ENCODE measurements around the gene ZNF256. TPM values are rescaled to one million over a fixed set of nuclear protein-coding genes. Genes with fewer than 3 reads are reported as not detected.

The ZNF256 gene
- total RNA-seq, 1 donor from 2014 or later = 4.1 TPM

Other genes with a start within 250 kb of the ZNF256 start
- gene ZNF154, start 238.5 kb downstream of the ZNF256 start, total RNA-seq = 1.3 and 2.4 TPM in 2 replicates
- 9.8 and 10.0 TPM in 2 replicates for gene ZNF671, start 220.1 kb downstream of the ZNF256 start, total RNA-seq
- 14.6 and 18.1 TPM in 2 replicates for gene ZNF776, start 200.9 kb downstream of the ZNF256 start, total RNA-seq
- 13.1 and 31.0 TPM in 2 replicates for gene ZNF586, start 178.0 kb downstream of the ZNF256 start, total RNA-seq
- gene ZNF552, start 132.8 kb downstream of the ZNF256 start, total RNA-seq = 7.4 and 9.9 TPM in 2 replicates
- 24.2 and 27.2 TPM in 2 replicates for gene ZNF587B, start 117.4 kb downstream of the ZNF256 start, total RNA-seq
- 29.4 and 36.3 TPM in 2 replicates for gene ZNF587, start 97.8 kb downstream of the ZNF256 start, total RNA-seq
- gene ZNF814, start 58.7 kb downstream of the ZNF256 start, total RNA-seq = 4.1 and 4.6 TPM in 2 replicates
- gene ZNF417, start 31.1 kb downstream of the ZNF256 start, total RNA-seq = 15.2 and 18.9 TPM in 2 replicates
- gene ZNF418, start 12.3 kb downstream of the ZNF256 start, total RNA-seq = 4.3 and 4.9 TPM in 2 replicates
- gene C19orf18, start 26.8 kb upstream of the ZNF256 start, total RNA-seq = 0.34 TPM in 1 of 2 replicates, not detected in the other
- gene ZNF606, start 55.1 kb upstream of the ZNF256 start, total RNA-seq = 13.3 and 16.7 TPM in 2 replicates
- gene ZSCAN1, start 86.3 kb upstream of the ZNF256 start, total RNA-seq = not detected in 2 replicates
- gene ZNF135, start 111.6 kb upstream of the ZNF256 start, total RNA-seq = 1.7 and 2.4 TPM in 2 replicates
- 44.4 and 45.1 TPM in 2 replicates for gene ZSCAN18, start 150.5 kb upstream of the ZNF256 start, total RNA-seq
- gene ZNF329, start 203.1 kb upstream of the ZNF256 start, total RNA-seq = 13.1 and 14.6 TPM in 2 replicates
- 21.0 and 21.3 TPM in 2 replicates for gene ZNF274, start 235.4 kb upstream of the ZNF256 start, total RNA-seq

All from dermis blood vessel endothelial cell (primary cell).